Smooth muscle cell (in vitro differentiated cells): Measurements from ENCODE around the gene GMDS. TPM values are rescaled to one million over a fixed set of nuclear protein-coding genes. Genes with fewer than 3 reads are reported as not detected.

Source experiments
- DNase-seq: peaks from one replicate; lab custom pipeline; 2025; ENCODE audit not compliant: unreplicated experiment; lab: John Stamatoyannopoulos, UW
- H2AFZ ChIP-seq: fragments of 200-600 bp; sonication (generic); 2 replicates; pipeline ENCODE4 v1.6.0; 2016; ENCODE audit warnings: antibody characterized with exemption, low read depth, mild to moderate bottlenecking
- H3F3A ChIP-seq: fragments of 200-600 bp; sonication (generic); 2 replicates; pipeline ENCODE4 v1.6.0; 2017; ENCODE audit warnings: antibody characterized with exemption, low read depth
- H3K27ac ChIP-seq: fragments of 200-600 bp; sonication (generic); 2 replicates; pipeline ENCODE4 v1.5.1; 2016; ENCODE audit warnings: low read depth, mild to moderate bottlenecking
- H3K27me3 ChIP-seq: fragments of 200-600 bp; sonication (generic); 2 replicates; pipeline ENCODE4 v1.6.1; 2016; ENCODE audit warnings: low read depth, mild to moderate bottlenecking
- H3K36me3 ChIP-seq: fragments of 200-600 bp; sonication (generic); 2 replicates; pipeline ENCODE4 v1.5.1; 2016; ENCODE audit warnings: low read depth
- H3K4me1 ChIP-seq: fragments of 200-600 bp; sonication (generic); 2 replicates; pipeline ENCODE4 v1.5.1; 2016; ENCODE audit warnings: low read depth
- H3K4me2 ChIP-seq: fragments of 200-600 bp; sonication (generic); 2 replicates; pipeline ENCODE4 v1.6.0; 2016; ENCODE audit warnings: mild to moderate bottlenecking
- H3K4me3 ChIP-seq: fragments of 200-600 bp; sonication (generic); 2 replicates; pipeline ENCODE4 v1.5.1; 2016; ENCODE audit warnings: mild to moderate bottlenecking
- H3K79me2 ChIP-seq: fragments of 200-600 bp; sonication (generic); 2 replicates; pipeline ENCODE4 v1.6.0; 2016; ENCODE audit warnings: low read depth, mild to moderate bottlenecking
- H3K9ac ChIP-seq: fragments of 200-600 bp; sonication (generic); 2 replicates; pipeline ENCODE4 v1.6.0; 2016; ENCODE audit warnings: low read depth
- H3K9me3 ChIP-seq: fragments of 200-600 bp; sonication (generic); replicated peaks from 2 replicates; pipeline ENCODE4 v1.5.1; 2016; ENCODE audit warnings: low read depth
- H4K20me1 ChIP-seq: fragments of 200-600 bp; sonication (generic); 2 replicates; pipeline ENCODE4 v1.6.0; 2016; ENCODE audit warnings: low read depth
- CTCF ChIP-seq: fragments of 200-600 bp; sonication (generic); IDR thresholded peaks from 2 replicates; pipeline ENCODE4 v1.5.1; 2017; ENCODE audit warnings: borderline replicate concordance, mild to moderate bottlenecking, antibody characterized with exemption; ENCODE audit not compliant: insufficient read depth, poor library complexity, severe bottlenecking
- WGBS: methylation state at CpG from one replicate; pipeline ENCODE4 v1.1.7; 2016; ENCODE audit warnings: low lambda C conversion rate; 5-methylcytosine and 5-hydroxymethylcytosine counted together
- polyA plus RNA-seq: library from polyadenylated mRNA; unstranded; fragments of >200 nt; fragmentation: Nextera tagmentation; extraction: Ambion mirVana; gene quantifications from 2 replicates; pipeline ENCODE4 v1.2.1, GENCODE V29; 2016
- total RNA-seq: library from RNA; depleted of rRNA; stranded (reverse); fragments of >200 nt; gene quantifications from 2 replicates; pipeline ENCODE4 v1.2.3, GENCODE V29; 2014

The GMDS gene
- total and polyA plus RNA-seq, 2 experiments from 2014 or later: 3.7 to 8.5 TPM

GRCh38 chr6:2053691-2054090 lies 191.7 kb downstream of the GMDS start:
- Histone ChIP-seq H3K4me2 (no peak overlapping the region), H3K4me1 (no peaks in the 10 kb centered on the region), H3K9me3 (no peaks in the 10 kb centered on the region), H3K79me2 (no peaks in the 10 kb centered on the region), H4K20me1 (no peaks in the 10 kb centered on the region), H3K36me3 (no peaks in the 10 kb centered on the region), H3K27ac (no peak overlapping the region), H3K4me3 (no peak overlapping the region), H3F3A (no peaks in the 10 kb centered on the region), H3K9ac (no peak overlapping the region), H2AFZ (no peak overlapping the region), H3K27me3 (no peaks in the 10 kb centered on the region)
- TF ChIP-seq CTCF: no peak
- DNase-seq: no peak

GRCh38 chr6:2047855-2048254 lies 197.6 kb downstream of the GMDS start:
- 86% methylated on average over 2 of the region's 2 CpGs for WGBS

GRCh38 chr6:2044192-2044591 lies 201.2 kb downstream of the GMDS start:
- no peaks in the 10 kb centered on the region for H4K20me1 ChIP-seq
- TF ChIP-seq CTCF: no peak
- 98% methylated on average over 4 of the region's 4 CpGs for WGBS

More at GRCh38 chr6:2047855-2048254, 197.6 kb downstream of the GMDS start:
- no peaks in the 10 kb centered on the region for H3K79me2 ChIP-seq
- no peak overlapping the region for H3K27ac ChIP-seq
- no peaks in the 10 kb centered on the region for H3K9me3 ChIP-seq
- no peak overlapping the region for H3K4me2 ChIP-seq
- no peaks in the 10 kb centered on the region for H3F3A ChIP-seq
- DNase-seq: no peak
- TF ChIP-seq CTCF: no peak
- no peaks in the 10 kb centered on the region for H3K4me1 ChIP-seq
- H3K36me3 ChIP-seq: no peaks in the 10 kb centered on the region
- no peak overlapping the region for H3K9ac ChIP-seq
- no peak overlapping the region for H3K4me3 ChIP-seq
- H4K20me1 ChIP-seq: no peaks in the 10 kb centered on the region
- H2AFZ ChIP-seq: no peak overlapping the region
- no peaks in the 10 kb centered on the region for H3K27me3 ChIP-seq

GRCh38 chr6:2042956-2043648 lies 202.3 kb downstream of the GMDS start:
- no peak for TF ChIP-seq CTCF
- Histone ChIP-seq H3K9me3 (no peaks in the 10 kb centered on the region), H3F3A (no peaks in the 10 kb centered on the region), H3K27me3 (peaks cover 10% of the 10 kb centered on the region), H2AFZ (no peak overlapping the region), H3K4me1 (no peaks in the 10 kb centered on the region), H3K4me2 (no peak overlapping the region), H4K20me1 (no peaks in the 10 kb centered on the region), H3K9ac (no peak overlapping the region), H3K27ac (no peak overlapping the region), H3K79me2 (no peaks in the 10 kb centered on the region), H3K36me3 (no peaks in the 10 kb centered on the region), H3K4me3 (no peak overlapping the region)
- DNase-seq: no peak
- 81% methylated on average over 6 of the region's 6 CpGs for WGBS

More at GRCh38 chr6:2044192-2044591, 201.2 kb downstream of the GMDS start:
- H3F3A ChIP-seq: no peaks in the 10 kb centered on the region
- no peak overlapping the region for H3K4me2 ChIP-seq
- H3K9ac ChIP-seq: no peak overlapping the region
- H3K4me3 ChIP-seq: no peak overlapping the region
- no peaks in the 10 kb centered on the region for H3K79me2 ChIP-seq
- H3K4me1 ChIP-seq: no peaks in the 10 kb centered on the region
- no peak for DNase-seq
- no peaks in the 10 kb centered on the region for H3K36me3 ChIP-seq
- H3K27ac ChIP-seq: no peak overlapping the region
- no peak overlapping the region for H2AFZ ChIP-seq
- no peaks in the 10 kb centered on the region for H3K9me3 ChIP-seq
- H3K27me3 ChIP-seq: peaks cover 10% of the 10 kb centered on the region
